IPS DF 6.9 (cell line): ENCODE data around the gene DOCK10.

Experiments used
- DNase-seq: peaks from one replicate; pipeline ENCODE4 v3.0.0-alpha.2; 2013; ENCODE audit warnings: low read depth, low spot score
- H3K27ac ChIP-seq: one replicate; pipeline ENCODE4 v1.5.1; 2013; ENCODE audit warnings: low read length, control low read depth
- H3K27me3 ChIP-seq: 2 replicates; pipeline ENCODE4 v1.6.1; 2013; ENCODE audit warnings: mild to moderate bottlenecking, low read length; ENCODE audit not compliant: control insufficient read depth, insufficient read depth
- H3K36me3 ChIP-seq: 2 replicates; pipeline ENCODE4 v1.6.1; 2013; ENCODE audit warnings: low read length; ENCODE audit not compliant: control insufficient read depth, insufficient read depth
- H3K4me1 ChIP-seq: 2 replicates; pipeline ENCODE4 v1.6.1; 2013; ENCODE audit warnings: low read length; ENCODE audit not compliant: control insufficient read depth, insufficient read depth
- H3K4me3 ChIP-seq: 2 replicates; pipeline ENCODE4 v1.5.1; 2013; ENCODE audit warnings: mild to moderate bottlenecking, low read length
- H3K9me3 ChIP-seq: 2 replicates; pipeline ENCODE4 v1.6.1; 2013; ENCODE audit warnings: low read length, inconsistent platforms; ENCODE audit not compliant: control insufficient read depth, insufficient read depth
- WGBS: extraction: QIAGEN DNeasy Blood & Tissue Kit; methylation state at CpG from one replicate; pipeline ENCODE4 v1.1.7; 2013; ENCODE audit warnings: mixed read lengths, missing lambda C conversion rate; ENCODE audit not compliant: insufficient read length, insufficient coverage; 5-methylcytosine and 5-hydroxymethylcytosine counted together

The DOCK10 gene

GRCh38 chr2:224865016-224865415 lies 177.3 kb downstream of the DOCK10 start:
- Histone ChIP-seq H3K36me3 (no peaks in the 10 kb centered on the region), H3K27ac (no peak overlapping the region), H3K4me1 (no peaks in the 10 kb centered on the region), H3K27me3 (no peaks in the 10 kb centered on the region), H3K9me3 (no peaks in the 10 kb centered on the region), H3K4me3 (no peak overlapping the region)
- no peak for DNase-seq
- no CpG with 5 or more reads among the region's 2 CpGs for WGBS

- no peaks in the 10 kb centered on the region for H3K36me3 ChIP-seq
- no peaks in the 10 kb centered on the region for H3K9me3 ChIP-seq
- H3K27me3 ChIP-seq, result no peaks in the 10 kb centered on the region
- WGBS, result no CpG with 5 or more reads among the region's 4 CpGs
- H3K4me3 ChIP-seq, result no peak overlapping the region
- DNase-seq, result no peak
- no peaks in the 10 kb centered on the region for H3K4me1 ChIP-seq
- no peak overlapping the region for H3K27ac ChIP-seq
Observed at GRCh38 chr2:224861266-224861665, 181.0 kb downstream of the DOCK10 start.

- H3K9me3 ChIP-seq, result no peaks in the 10 kb centered on the region
- H3K27ac ChIP-seq, result no peak overlapping the region
- H3K36me3 ChIP-seq, result no peaks in the 10 kb centered on the region
- no peak overlapping the region for H3K4me3 ChIP-seq
- no peak for DNase-seq
- H3K4me1 ChIP-seq, result no peaks in the 10 kb centered on the region
- H3K27me3 ChIP-seq, result no peaks in the 10 kb centered on the region
Observed at GRCh38 chr2:224860786-224861185, 181.5 kb downstream of the DOCK10 start.

- DNase-seq, result no peak
- H3K27ac ChIP-seq, result no peak overlapping the region
- H3K27me3 ChIP-seq, result no peaks in the 10 kb centered on the region
- no peak overlapping the region for H3K4me3 ChIP-seq
- H3K4me1 ChIP-seq, result no peaks in the 10 kb centered on the region
- no CpG with 5 or more reads among the region's 12 CpGs for WGBS
- no peaks in the 10 kb centered on the region for H3K9me3 ChIP-seq
- H3K36me3 ChIP-seq, result no peaks in the 10 kb centered on the region
Observed at GRCh38 chr2:224851811-224852210, 190.5 kb downstream of the DOCK10 start.

GRCh38 chr2:224850081-224850480 lies 192.2 kb downstream of the DOCK10 start:
- Histone ChIP-seq H3K27ac (no peak overlapping the region), H3K36me3 (no peaks in the 10 kb centered on the region), H3K27me3 (no peaks in the 10 kb centered on the region), H3K4me1 (no peaks in the 10 kb centered on the region), H3K4me3 (no peak overlapping the region), H3K9me3 (no peaks in the 10 kb centered on the region)
- no CpG with 5 or more reads among the region's 1 CpG for WGBS
- no peak for DNase-seq

- H3K27me3 ChIP-seq, result no peaks in the 10 kb centered on the region
- no peaks in the 10 kb centered on the region for H3K9me3 ChIP-seq
- no peak for DNase-seq
- no peak overlapping the region for H3K27ac ChIP-seq
- no peak overlapping the region for H3K4me3 ChIP-seq
- no peaks in the 10 kb centered on the region for H3K4me1 ChIP-seq
- H3K36me3 ChIP-seq, result no peaks in the 10 kb centered on the region
- no CpG with 5 or more reads among the region's 6 CpGs for WGBS
Observed at GRCh38 chr2:224849264-224849663, 193.0 kb downstream of the DOCK10 start.

GRCh38 chr2:224847961-224848850 lies 194.1 kb downstream of the DOCK10 start:
- H3K9me3 ChIP-seq, result no peaks in the 10 kb centered on the region
- DNase-seq, result no peak
- no peaks in the 10 kb centered on the region for H3K27me3 ChIP-seq
- no peak overlapping the region for H3K27ac ChIP-seq
- no peaks in the 10 kb centered on the region for H3K4me1 ChIP-seq
- no peaks in the 10 kb centered on the region for H3K36me3 ChIP-seq
- no peak overlapping the region for H3K4me3 ChIP-seq
- no CpG with 5 or more reads among the region's 7 CpGs for WGBS

- no peak for DNase-seq
- Histone ChIP-seq H3K27ac (no peak overlapping the region), H3K4me1 (no peaks in the 10 kb centered on the region), H3K36me3 (no peaks in the 10 kb centered on the region), H3K27me3 (no peaks in the 10 kb centered on the region), H3K4me3 (no peak overlapping the region), H3K9me3 (no peaks in the 10 kb centered on the region)
- no CpG with 5 or more reads among the region's 2 CpGs for WGBS
Observed at GRCh38 chr2:224847381-224847780, 194.9 kb downstream of the DOCK10 start.

- Histone ChIP-seq H3K4me3 (no peak overlapping the region), H3K9me3 (no peaks in the 10 kb centered on the region), H3K27me3 (no peaks in the 10 kb centered on the region), H3K36me3 (no peaks in the 10 kb centered on the region), H3K27ac (no peak overlapping the region), H3K4me1 (no peaks in the 10 kb centered on the region)
- no CpG with 5 or more reads among the region's 5 CpGs for WGBS
- no peak for DNase-seq
Observed at GRCh38 chr2:224846686-224847085, 195.6 kb downstream of the DOCK10 start.

GRCh38 chr2:224846161-224846560 lies 196.1 kb downstream of the DOCK10 start:
- no peak overlapping the region for H3K4me3 ChIP-seq
- DNase-seq, result no peak
- H3K36me3 ChIP-seq, result no peaks in the 10 kb centered on the region
- no peaks in the 10 kb centered on the region for H3K9me3 ChIP-seq
- H3K27ac ChIP-seq, result no peak overlapping the region
- WGBS, result no CpG with 5 or more reads among the region's 4 CpGs
- no peaks in the 10 kb centered on the region for H3K4me1 ChIP-seq
- no peaks in the 10 kb centered on the region for H3K27me3 ChIP-seq

- Histone ChIP-seq H3K4me3 (no peak overlapping the region), H3K4me1 (no peaks in the 10 kb centered on the region), H3K9me3 (no peaks in the 10 kb centered on the region), H3K27me3 (no peaks in the 10 kb centered on the region), H3K36me3 (no peaks in the 10 kb centered on the region), H3K27ac (no peak overlapping the region)
- no peak for DNase-seq
- WGBS, result no CpG with 5 or more reads among the region's 2 CpGs
Observed at GRCh38 chr2:224843141-224843540, 199.1 kb downstream of the DOCK10 start.
